LNCaP clone FGC (cell line): ENCODE measurements around the gene PRSS38.

Source experiments
- DNase-seq: peaks from one replicate; pipeline ENCODE4 v3.0.0-alpha.2; 2011; ENCODE audit warnings: low read depth
- H3K4me3 ChIP-seq: 2 replicates; pipeline ENCODE4 v1.5.1; 2011; ENCODE audit warnings: mild to moderate bottlenecking, low read depth, low read length, control low read depth
- TF ChIP-seq, protein P1 (sequence below): IDR thresholded peaks from 2 replicates; pipeline ENCODE4 v1.5.1; 2012; ENCODE audit warnings: mild to moderate bottlenecking; ENCODE audit not compliant: control insufficient read depth, insufficient read depth; ENCODE audit errors: extremely low read depth

The PRSS38 gene

DNA sequence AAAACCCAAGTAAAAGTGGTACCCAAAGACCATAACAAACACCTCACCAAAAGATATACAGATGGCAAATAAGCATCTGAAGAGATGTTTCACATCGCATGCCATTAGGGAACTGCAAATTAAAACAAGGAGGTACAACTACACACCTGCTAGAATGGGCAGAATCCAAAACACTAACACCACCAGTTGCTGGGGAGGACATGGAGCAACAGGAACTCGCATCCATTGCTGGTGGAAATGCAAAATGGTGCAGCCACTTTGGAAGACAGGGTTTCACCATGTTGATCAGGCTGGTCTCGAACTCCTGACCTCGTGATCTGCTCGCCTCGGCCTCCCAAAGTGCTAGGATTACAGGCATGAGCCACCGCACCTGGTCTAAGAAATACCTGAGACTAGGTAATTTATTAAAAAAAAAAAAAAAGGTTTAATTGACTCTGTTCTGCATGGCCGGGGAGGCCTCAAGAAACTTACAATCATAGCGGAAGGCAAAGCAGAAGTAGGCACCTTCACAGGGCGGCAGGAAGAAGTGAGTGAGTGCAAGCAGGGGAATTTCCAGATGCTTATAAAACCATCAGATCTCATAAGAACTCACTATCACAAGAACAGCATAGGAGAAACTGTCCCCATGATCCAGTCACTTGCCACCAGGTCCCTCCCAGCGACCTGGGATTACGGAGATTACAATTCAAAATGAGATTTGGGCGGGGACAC, 30.2 kb upstream of the PRSS38 start:
- H3K4me3 ChIP-seq, result no peak overlapping the region
- DNase-seq, result no peak
- TF ChIP-seq, protein P1, sequence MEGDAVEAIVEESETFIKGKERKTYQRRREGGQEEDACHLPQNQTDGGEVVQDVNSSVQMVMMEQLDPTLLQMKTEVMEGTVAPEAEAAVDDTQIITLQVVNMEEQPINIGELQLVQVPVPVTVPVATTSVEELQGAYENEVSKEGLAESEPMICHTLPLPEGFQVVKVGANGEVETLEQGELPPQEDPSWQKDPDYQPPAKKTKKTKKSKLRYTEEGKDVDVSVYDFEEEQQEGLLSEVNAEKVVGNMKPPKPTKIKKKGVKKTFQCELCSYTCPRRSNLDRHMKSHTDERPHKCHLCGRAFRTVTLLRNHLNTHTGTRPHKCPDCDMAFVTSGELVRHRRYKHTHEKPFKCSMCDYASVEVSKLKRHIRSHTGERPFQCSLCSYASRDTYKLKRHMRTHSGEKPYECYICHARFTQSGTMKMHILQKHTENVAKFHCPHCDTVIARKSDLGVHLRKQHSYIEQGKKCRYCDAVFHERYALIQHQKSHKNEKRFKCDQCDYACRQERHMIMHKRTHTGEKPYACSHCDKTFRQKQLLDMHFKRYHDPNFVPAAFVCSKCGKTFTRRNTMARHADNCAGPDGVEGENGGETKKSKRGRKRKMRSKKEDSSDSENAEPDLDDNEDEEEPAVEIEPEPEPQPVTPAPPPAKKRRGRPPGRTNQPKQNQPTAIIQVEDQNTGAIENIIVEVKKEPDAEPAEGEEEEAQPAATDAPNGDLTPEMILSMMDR, result no peak

DNA sequence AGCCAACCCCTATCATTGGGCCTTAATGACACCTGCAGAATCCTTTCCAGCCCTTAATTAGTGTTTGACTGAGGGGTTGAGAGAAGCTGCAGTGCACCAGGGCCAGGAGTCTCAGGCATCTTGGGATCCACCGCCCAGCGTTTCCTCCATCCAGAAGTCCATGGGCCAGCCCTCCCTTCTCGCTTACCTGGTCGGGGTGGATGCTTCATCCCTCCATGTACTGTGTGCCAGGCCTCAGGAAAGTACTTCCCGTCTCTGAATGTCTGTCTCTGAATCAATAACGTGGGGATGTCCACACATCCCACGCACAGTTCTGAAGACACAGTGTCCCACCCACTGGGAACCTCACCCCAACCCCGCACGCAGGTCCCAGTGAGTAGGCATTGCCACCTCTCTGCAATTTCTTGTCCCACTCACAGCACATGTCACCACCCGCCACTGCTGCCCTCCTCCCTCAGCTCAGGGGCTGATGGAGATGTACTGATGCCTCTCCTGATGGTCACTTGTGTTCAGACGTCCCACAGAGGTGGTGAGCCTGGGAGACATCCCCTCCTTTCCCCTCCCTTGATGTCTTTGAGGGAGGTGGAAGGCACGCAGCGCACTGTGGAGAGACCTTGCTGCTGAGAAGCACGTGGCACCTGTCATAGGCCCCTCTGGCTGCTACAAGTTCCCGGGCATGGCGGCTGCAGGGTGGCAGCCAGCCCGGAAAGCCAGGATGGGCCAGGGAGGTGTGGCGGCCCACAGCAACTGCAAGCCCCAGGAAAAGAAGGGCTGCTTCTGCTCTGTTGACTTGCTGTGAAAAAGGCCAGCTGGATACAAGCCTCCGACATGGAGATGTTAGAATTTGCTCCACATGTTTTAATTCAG, 29.4 kb upstream of the PRSS38 start:
- DNase-seq, result no peak
- H3K4me3 ChIP-seq, result no peak overlapping the region
- TF ChIP-seq, protein P1, result no peak

DNA sequence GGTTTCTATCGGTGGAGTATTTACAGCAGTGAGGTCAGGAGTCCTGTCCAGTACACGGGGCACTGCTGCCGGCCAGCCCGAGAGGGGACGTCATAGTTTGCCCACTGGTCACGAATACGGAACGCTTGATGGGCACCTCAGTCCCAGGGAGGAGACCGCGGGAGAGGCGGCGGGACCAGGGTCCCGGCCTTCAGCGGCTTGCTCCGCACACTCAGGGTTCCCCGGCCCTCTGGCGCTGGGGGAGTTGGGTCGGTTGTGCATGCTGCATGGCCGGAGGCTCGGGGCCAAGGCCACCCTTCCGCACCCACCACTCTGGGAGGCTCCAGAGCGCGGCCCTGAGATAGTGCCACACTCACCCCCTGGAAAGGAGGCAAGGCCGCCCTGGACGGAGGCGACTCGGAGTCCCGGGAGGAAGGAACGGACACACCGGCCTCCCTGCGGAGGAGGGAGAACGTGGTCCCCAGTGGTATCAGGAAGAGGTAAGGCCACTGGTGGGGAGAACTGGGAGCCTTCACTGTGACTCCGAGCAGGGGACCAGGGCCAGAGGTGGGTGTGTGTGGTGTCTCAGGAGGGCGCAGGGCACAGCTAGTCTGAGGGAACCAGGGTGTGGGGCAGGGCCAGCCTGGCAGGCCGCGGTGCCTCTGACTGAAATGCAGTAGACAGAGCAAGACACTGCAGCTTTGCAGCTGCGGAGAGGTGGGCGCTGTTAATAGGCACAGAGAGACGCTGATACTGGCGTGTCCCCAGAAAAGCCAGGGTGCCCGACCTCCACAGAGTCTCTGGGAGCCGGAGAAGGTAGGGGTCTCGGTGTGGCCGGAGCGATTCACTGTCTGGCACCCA, 28.6 kb upstream of the PRSS38 start:
- TF ChIP-seq, protein P1, result no peak
- DNase-seq, result no peak
- H3K4me3 ChIP-seq, result peak overlapping the region; percentile 70

DNA sequence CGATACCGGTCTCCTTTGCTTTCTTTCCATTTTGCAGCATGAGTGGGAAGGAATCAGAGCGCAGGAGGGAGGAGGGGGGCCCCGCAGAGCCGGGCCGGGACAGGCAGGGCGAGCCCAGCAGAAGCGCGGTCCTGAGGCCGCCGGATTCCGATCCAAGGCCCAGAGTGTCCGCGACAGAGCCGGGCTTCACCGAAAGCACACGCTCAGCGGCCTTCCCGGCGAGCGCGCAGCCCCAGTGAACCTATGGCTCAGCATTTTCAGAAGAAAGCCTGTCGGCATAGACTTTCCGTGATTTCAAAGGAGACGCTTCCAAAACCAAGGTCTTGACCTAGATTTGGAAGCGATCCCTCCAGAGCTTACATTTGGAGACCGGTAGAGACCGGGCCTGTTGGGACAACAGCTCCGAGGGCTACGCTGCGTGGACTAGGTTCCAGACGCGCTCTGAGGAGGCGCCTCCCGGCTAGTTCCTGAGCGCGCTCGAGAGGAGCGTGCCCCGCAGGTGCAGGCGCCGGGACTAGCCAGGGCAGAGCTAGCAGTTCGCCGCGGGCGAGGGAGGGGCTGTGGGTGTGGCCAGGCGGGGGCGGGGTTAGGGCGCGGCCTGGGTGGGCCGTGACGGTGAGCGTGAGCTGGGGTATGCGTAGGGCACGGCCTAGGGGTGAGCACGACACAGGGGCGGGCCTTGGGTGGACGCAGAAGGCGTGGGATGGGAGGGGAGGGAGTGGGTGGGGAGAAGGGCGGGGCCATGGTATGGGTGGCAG, 27.8 kb upstream of the PRSS38 start:
- TF ChIP-seq, protein P1, result no peak
- H3K4me3 ChIP-seq, result peak overlapping the region; percentile 70
- peak; percentile 91 for DNase-seq

DNA sequence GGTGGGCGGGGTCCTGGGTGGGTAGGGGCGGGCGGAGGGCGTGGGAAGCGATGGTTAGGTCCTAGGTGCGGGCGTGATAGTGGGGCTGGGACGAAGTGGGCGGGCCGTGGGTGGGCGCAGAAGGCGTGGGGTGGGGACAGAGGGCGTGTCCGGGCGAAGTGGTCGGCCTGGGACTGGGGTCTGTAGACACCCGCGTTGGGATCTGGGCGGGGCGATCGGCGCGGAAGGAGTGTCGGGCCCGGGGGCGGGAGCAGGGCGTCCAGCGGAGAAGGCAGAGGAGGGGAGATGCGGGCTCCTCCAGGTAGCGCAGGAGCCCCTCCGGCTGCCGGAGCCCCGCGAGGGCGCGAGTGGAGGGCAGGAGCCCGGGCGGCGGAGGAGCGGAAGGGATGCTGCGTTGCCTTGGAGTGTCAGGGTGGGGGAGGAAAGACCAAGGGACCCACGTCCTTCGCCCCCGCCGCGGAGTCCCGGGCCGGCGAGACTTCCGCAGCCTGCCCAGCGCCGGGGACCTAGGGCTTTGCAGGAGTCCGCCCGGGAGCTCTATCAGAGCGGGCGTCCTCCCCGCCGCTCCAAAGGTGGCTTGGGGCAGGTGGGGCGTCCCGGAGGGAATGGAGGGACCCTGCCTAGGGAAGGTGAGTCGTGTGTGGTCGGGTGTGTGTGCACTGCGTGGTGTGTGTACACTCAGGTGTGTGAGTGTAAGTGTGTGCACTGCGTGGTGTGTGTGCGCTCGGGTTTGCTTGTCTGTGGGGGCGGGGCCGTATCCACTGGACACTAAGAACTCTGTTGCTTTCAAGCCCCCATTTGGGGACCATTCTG, 27.0 kb upstream of the PRSS38 start:
- H3K4me3 ChIP-seq, result peak overlapping the region; percentile 68
- DNase-seq, result peak; percentile 23
- TF ChIP-seq, protein P1, result no peak
